SK-N-SH (cell line): ENCODE results near the gene RASGRF2. TPM values are rescaled to one million over a fixed set of nuclear protein-coding genes. Genes with fewer than 3 reads are reported as not detected.

Experiments
- CTCF ChIA-PET: fragments of 300-600, 350-600 bp; formaldehyde crosslinking; extraction: SDS; loops from one replicate; lab custom pipeline; 2021; lab: Yijun Ruan, JAX
- POLR2A ChIA-PET: fragments of 350-600 bp; sonication (Branson Sonifier 250); formaldehyde crosslinking; extraction: SDS; loops from one replicate; lab custom pipeline; 2020; ENCODE audit warnings: antibody characterized with exemption, inconsistent platforms; lab: Yijun Ruan, JAX
- DNase-seq: peaks from one replicate; pipeline ENCODE4 v3.0.0; 2012
- H2AFZ ChIP-seq: fragments of 200-600 bp; sonication (generic); 2 replicates; pipeline ENCODE4 v1.8.1; 2016; ENCODE audit warnings: antibody characterized with exemption, mild to moderate bottlenecking, low read depth
- H3F3A ChIP-seq: fragments of 200-600 bp; sonication (generic); replicated peaks from 2 replicates; pipeline ENCODE3; 2016; ENCODE audit warnings: antibody characterized with exemption, mild to moderate bottlenecking; ENCODE audit not compliant: insufficient read depth
- H3K27ac ChIP-seq, 2 experiments: fragments of 200-500 bp in 1 of 2; fragments of 200-600 bp in 1 of 2; sonication (Bioruptor generic) in 1 of 2; sonication (generic), shearing (Covaris generic) in 1 of 2; 2 replicates each; pipeline versions ENCODE4 v1.5.1 to v1.6.1; 2014 to 2016; ENCODE audit warnings: low read depth in 2 of 2, inconsistent platforms in 1 of 2, low read length in 1 of 2, mild to moderate bottlenecking in 1 of 2, mixed read lengths in 1 of 2
- H3K27me3 ChIP-seq: fragments of 200-600 bp; sonication (generic), shearing (Covaris generic); 2 replicates; pipeline ENCODE4 v1.6.1; 2016; ENCODE audit warnings: mixed run types; ENCODE audit not compliant: insufficient read depth
- H3K36me3 ChIP-seq, 2 experiments: fragments of 200-500 bp in 1 of 2; fragments of 200-600 bp in 1 of 2; sonication (Bioruptor generic) in 1 of 2; sonication (generic) in 1 of 2; replicated peaks in 1 of 2; 2 replicates each; pipeline versions ENCODE3 to v1.5.1; 2014 to 2016; ENCODE audit warnings: low read length in 1 of 2, mild to moderate bottlenecking in 1 of 2; ENCODE audit not compliant: insufficient read depth in 2 of 2, control insufficient read depth in 1 of 2
- H3K4me1 ChIP-seq, 2 experiments: fragments of 200-500 bp in 1 of 2; fragments of 200-600 bp in 1 of 2; sonication (Bioruptor generic) in 1 of 2; sonication (generic), shearing (Covaris generic) in 1 of 2; 2 replicates each; pipeline versions ENCODE4 v1.5.1 to v1.6.1; 2014 to 2016; ENCODE audit warnings: low read depth in 1 of 2, low read length in 1 of 2, mixed run types in 1 of 2; ENCODE audit not compliant: insufficient read depth in 2 of 2, control insufficient read depth in 1 of 2
- H3K4me2 ChIP-seq: fragments of 200-600 bp; sonication (generic), shearing (Covaris generic); 2 replicates; pipeline ENCODE4 v1.6.1; 2017; ENCODE audit warnings: mixed run types
- H3K4me3 ChIP-seq, 2 experiments: fragments of 200-500 bp in 1 of 2; fragments of 200-600 bp in 1 of 2; sonication (Bioruptor generic) in 1 of 2; sonication (generic), shearing (Covaris generic) in 1 of 2; 2 replicates each; pipeline versions ENCODE4 v1.5.1 to v1.8.1; 2014 to 2016; ENCODE audit warnings: low read depth in 2 of 2, inconsistent platforms in 1 of 2, low read length in 1 of 2, mild to moderate bottlenecking in 1 of 2, mixed read lengths in 1 of 2, moderate library complexity in 1 of 2
- H3K79me2 ChIP-seq: fragments of 200-600 bp; sonication (generic); 2 replicates; pipeline ENCODE4 v1.8.1; 2017; ENCODE audit warnings: mild to moderate bottlenecking; ENCODE audit not compliant: insufficient read depth
- H3K9ac ChIP-seq: fragments of 200-600 bp; sonication (generic); 2 replicates; pipeline ENCODE4 v1.6.1; 2017; ENCODE audit warnings: mixed run types
- H3K9me2 ChIP-seq: fragments of 200-600 bp; sonication (generic); 2 replicates; pipeline ENCODE4 v1.6.1; 2017; ENCODE audit warnings: mixed run types
- H3K9me3 ChIP-seq: fragments of 200-600 bp; sonication (generic); 2 replicates; pipeline ENCODE4 v1.6.1; 2017; ENCODE audit warnings: mixed run types, mild to moderate bottlenecking, moderate library complexity
- H4K20me1 ChIP-seq: fragments of 200-600 bp; sonication (generic); 2 replicates; pipeline ENCODE4 v1.6.1; 2017; ENCODE audit warnings: mild to moderate bottlenecking, mixed run types; ENCODE audit not compliant: insufficient read depth
- FOXM1 ChIP-seq: IDR thresholded peaks from 2 replicates; pipeline ENCODE4 v1.4.0; 2012; ENCODE audit warnings: low read depth, mild to moderate bottlenecking
- GABPA ChIP-seq: IDR thresholded peaks from 2 replicates; pipeline ENCODE4 v1.4.0; 2012; ENCODE audit warnings: low read depth, mild to moderate bottlenecking
- MEF2A ChIP-seq: IDR thresholded peaks from 2 replicates; pipeline ENCODE4 v1.4.0; 2012; ENCODE audit warnings: low read depth, borderline replicate concordance
- NFIC ChIP-seq: IDR thresholded peaks from 2 replicates; pipeline ENCODE4 v1.4.0; 2012; ENCODE audit warnings: borderline replicate concordance
- RAD21 ChIP-seq: IDR thresholded peaks from 2 replicates; pipeline ENCODE4 v1.6.1; 2012; ENCODE audit warnings: mild to moderate bottlenecking, low read length
- RFX5 ChIP-seq: IDR thresholded peaks from 2 replicates; pipeline ENCODE4 v1.6.1; 2012; ENCODE audit warnings: mild to moderate bottlenecking, improper control_type of control experiment, low read length
- RXRA ChIP-seq: IDR thresholded peaks from 2 replicates; pipeline ENCODE4 v1.4.0; 2012; ENCODE audit warnings: low read depth, mild to moderate bottlenecking, borderline replicate concordance
- SIN3A ChIP-seq: IDR thresholded peaks from 2 replicates; pipeline ENCODE4 v1.6.1; 2012; ENCODE audit warnings: low read depth, mild to moderate bottlenecking, low read length, moderate library complexity, borderline replicate concordance
- TAF1 ChIP-seq: IDR thresholded peaks from 2 replicates; pipeline ENCODE4 v1.6.1; 2012; ENCODE audit warnings: low read depth, mild to moderate bottlenecking, low read length, moderate library complexity, borderline replicate concordance
- TEAD4 ChIP-seq: IDR thresholded peaks from 2 replicates; pipeline ENCODE4 v1.4.0; 2012; ENCODE audit warnings: mild to moderate bottlenecking, borderline replicate concordance; ENCODE audit not compliant: insufficient read depth
- WGBS: methylation state at CpG from one replicate; pipeline ENCODE4 v1.1.6; 2017; ENCODE audit warnings: low lambda C conversion rate; 5-methylcytosine and 5-hydroxymethylcytosine counted together
- polyA plus RNA-seq, 3 experiments: library from polyadenylated mRNA; depleted of rRNA; stranded (reverse); fragments of >200 nt; gene quantifications; 2 replicates each; pipeline ENCODE4 v1.2.3, GENCODE V29; 2012
- TF ChIP-seq, protein P1 (sequence below): fragments of 200-600 bp; sonication (generic); IDR thresholded peaks from 2 replicates; pipeline ENCODE4 v1.6.1; 2017; ENCODE audit warnings: antibody characterized with exemption, mild to moderate bottlenecking, moderate library complexity
- TF ChIP-seq, protein P2 (sequence below): IDR thresholded peaks from 2 replicates; pipeline ENCODE4 v1.4.0; 2012; ENCODE audit warnings: low read depth, borderline replicate concordance
- TF ChIP-seq, protein P3 (sequence below): IDR thresholded peaks from 2 replicates; pipeline ENCODE4 v1.6.1; 2012; ENCODE audit warnings: mild to moderate bottlenecking, low read depth, low read length, moderate library complexity
- TF ChIP-seq, protein P4 (sequence below): fragments of 150-350 bp; IDR thresholded peaks from 2 replicates; pipeline ENCODE4 v1.6.1; 2017; ENCODE audit warnings: antibody characterized with exemption, low read length, low read depth, borderline replicate concordance

Gene RASGRF2
- polyA plus RNA-seq, 1 of the 3 experiments (the other 2 are of a cell fraction), result under 0.01 TPM

DNA sequence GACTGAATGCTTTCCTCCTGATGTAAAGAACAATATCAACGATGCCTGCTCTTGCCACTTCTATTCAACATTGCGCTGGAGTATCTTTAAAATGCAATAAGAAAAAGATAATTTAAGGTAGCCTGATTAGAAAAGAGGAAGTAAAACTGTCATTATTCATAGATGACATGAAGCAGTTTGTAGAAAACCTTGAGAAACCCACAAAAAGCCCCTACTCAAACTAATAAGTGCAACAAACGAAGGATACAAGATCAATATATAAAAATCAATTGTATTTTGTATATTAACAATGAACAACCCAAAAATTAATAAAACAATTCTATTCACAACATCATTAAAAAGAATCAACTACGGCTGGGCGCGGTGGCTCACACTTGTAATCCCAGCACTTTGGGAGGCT lies 196.6 kb downstream of the RASGRF2 start:
- Histone ChIP-seq H3K36me3 (no peaks in the 10 kb centered on the region), H3F3A (no peaks in the 10 kb centered on the region), H4K20me1 (no peaks in the 10 kb centered on the region), H3K27ac (no peak overlapping the region), H3K4me3 (no peak overlapping the region), H3K9me2 (0 out of 2 replicates have a peak, but pooled peaks cover 5% of the 10 kb centered on the region), H3K9me3 (peaks cover 14% of the 10 kb centered on the region; the same call in 1 of the 2 replicates), H2AFZ (no peak overlapping the region), H3K9ac (no peak overlapping the region), H3K4me1 (no peaks in the 10 kb centered on the region), H3K27me3 (no peaks in the 10 kb centered on the region), H3K79me2 (no peaks in the 10 kb centered on the region), H3K4me2 (no peak overlapping the region)
- CTCF ChIA-PET, result no interaction called here
- no peak for DNase-seq
- TF ChIP-seq, protein P1, sequence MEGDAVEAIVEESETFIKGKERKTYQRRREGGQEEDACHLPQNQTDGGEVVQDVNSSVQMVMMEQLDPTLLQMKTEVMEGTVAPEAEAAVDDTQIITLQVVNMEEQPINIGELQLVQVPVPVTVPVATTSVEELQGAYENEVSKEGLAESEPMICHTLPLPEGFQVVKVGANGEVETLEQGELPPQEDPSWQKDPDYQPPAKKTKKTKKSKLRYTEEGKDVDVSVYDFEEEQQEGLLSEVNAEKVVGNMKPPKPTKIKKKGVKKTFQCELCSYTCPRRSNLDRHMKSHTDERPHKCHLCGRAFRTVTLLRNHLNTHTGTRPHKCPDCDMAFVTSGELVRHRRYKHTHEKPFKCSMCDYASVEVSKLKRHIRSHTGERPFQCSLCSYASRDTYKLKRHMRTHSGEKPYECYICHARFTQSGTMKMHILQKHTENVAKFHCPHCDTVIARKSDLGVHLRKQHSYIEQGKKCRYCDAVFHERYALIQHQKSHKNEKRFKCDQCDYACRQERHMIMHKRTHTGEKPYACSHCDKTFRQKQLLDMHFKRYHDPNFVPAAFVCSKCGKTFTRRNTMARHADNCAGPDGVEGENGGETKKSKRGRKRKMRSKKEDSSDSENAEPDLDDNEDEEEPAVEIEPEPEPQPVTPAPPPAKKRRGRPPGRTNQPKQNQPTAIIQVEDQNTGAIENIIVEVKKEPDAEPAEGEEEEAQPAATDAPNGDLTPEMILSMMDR, result no peak
- TF ChIP-seq RXRA (no peak), SIN3A (no peak), RAD21 (no peak), FOXM1 (no peak), RFX5 (no peak), MEF2A (no peak), TEAD4 (no peak), GABPA (no peak), NFIC (no peak), TAF1 (no peak)
- TF ChIP-seq, protein P2, sequence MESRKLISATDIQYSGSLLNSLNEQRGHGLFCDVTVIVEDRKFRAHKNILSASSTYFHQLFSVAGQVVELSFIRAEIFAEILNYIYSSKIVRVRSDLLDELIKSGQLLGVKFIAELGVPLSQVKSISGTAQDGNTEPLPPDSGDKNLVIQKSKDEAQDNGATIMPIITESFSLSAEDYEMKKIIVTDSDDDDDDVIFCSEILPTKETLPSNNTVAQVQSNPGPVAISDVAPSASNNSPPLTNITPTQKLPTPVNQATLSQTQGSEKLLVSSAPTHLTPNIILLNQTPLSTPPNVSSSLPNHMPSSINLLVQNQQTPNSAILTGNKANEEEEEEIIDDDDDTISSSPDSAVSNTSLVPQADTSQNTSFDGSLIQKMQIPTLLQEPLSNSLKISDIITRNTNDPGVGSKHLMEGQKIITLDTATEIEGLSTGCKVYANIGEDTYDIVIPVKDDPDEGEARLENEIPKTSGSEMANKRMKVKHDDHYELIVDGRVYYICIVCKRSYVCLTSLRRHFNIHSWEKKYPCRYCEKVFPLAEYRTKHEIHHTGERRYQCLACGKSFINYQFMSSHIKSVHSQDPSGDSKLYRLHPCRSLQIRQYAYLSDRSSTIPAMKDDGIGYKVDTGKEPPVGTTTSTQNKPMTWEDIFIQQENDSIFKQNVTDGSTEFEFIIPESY, result no peak
- TF ChIP-seq, protein P3, sequence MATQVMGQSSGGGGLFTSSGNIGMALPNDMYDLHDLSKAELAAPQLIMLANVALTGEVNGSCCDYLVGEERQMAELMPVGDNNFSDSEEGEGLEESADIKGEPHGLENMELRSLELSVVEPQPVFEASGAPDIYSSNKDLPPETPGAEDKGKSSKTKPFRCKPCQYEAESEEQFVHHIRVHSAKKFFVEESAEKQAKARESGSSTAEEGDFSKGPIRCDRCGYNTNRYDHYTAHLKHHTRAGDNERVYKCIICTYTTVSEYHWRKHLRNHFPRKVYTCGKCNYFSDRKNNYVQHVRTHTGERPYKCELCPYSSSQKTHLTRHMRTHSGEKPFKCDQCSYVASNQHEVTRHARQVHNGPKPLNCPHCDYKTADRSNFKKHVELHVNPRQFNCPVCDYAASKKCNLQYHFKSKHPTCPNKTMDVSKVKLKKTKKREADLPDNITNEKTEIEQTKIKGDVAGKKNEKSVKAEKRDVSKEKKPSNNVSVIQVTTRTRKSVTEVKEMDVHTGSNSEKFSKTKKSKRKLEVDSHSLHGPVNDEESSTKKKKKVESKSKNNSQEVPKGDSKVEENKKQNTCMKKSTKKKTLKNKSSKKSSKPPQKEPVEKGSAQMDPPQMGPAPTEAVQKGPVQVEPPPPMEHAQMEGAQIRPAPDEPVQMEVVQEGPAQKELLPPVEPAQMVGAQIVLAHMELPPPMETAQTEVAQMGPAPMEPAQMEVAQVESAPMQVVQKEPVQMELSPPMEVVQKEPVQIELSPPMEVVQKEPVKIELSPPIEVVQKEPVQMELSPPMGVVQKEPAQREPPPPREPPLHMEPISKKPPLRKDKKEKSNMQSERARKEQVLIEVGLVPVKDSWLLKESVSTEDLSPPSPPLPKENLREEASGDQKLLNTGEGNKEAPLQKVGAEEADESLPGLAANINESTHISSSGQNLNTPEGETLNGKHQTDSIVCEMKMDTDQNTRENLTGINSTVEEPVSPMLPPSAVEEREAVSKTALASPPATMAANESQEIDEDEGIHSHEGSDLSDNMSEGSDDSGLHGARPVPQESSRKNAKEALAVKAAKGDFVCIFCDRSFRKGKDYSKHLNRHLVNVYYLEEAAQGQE, result no peak
- TF ChIP-seq, protein P4, sequence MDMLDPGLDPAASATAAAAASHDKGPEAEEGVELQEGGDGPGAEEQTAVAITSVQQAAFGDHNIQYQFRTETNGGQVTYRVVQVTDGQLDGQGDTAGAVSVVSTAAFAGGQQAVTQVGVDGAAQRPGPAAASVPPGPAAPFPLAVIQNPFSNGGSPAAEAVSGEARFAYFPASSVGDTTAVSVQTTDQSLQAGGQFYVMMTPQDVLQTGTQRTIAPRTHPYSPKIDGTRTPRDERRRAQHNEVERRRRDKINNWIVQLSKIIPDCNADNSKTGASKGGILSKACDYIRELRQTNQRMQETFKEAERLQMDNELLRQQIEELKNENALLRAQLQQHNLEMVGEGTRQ, result no peak
- WGBS, result 64% methylated on average over 6 of the region's 6 CpGs
- POLR2A ChIA-PET, result no interaction called here
